Activated CD4-positive, alpha-beta T cell treated with anti-CD3 and anti-CD28 coated beads for 36 hours (primary cell): ENCODE results near the gene KRTAP10-10. TPM values are rescaled to one million over a fixed set of nuclear protein-coding genes. Genes with fewer than 3 reads are reported as not detected.
A peak's percentile ranks its signal among the peaks of the same experiment; 100 is the strongest.

ENCODE experiments used
- ATAC-seq: fragments of 200-7000 bp; cut with Tn5 transposase; one replicate; pipeline ENCODE4 v1.10.0; 2021; ENCODE audit warnings: mild to moderate bottlenecking, moderate library complexity
- CTCF ChIA-PET: fragments of 350-600 bp; sonication (Branson Sonifier 250); formaldehyde crosslinking; loops from one replicate; lab custom pipeline; 2021; ENCODE audit warnings: antibody characterized with exemption; lab: Charles Lee
- POLR2A ChIA-PET: fragments of 350-600 bp; sonication (Branson Sonifier 250); formaldehyde crosslinking; loops from one replicate; lab custom pipeline; 2021; ENCODE audit warnings: antibody characterized with exemption, inconsistent platforms; lab: Charles Lee
- DNase-seq: peaks from one replicate; pipeline ENCODE4 v3.0.0-alpha.2; 2020
- H3K27ac Mint-ChIP-seq: one replicate; pipeline ENCODE4 v1.8.0; 2021; ENCODE audit warnings: mixed read lengths
- H3K27me3 Mint-ChIP-seq: one replicate; pipeline ENCODE4 v1.8.0; 2021; ENCODE audit warnings: mixed read lengths
- H3K36me3 Mint-ChIP-seq: one replicate; pipeline ENCODE4 v1.8.0; 2021; ENCODE audit warnings: low read depth, mixed read lengths
- H3K4me1 Mint-ChIP-seq: one replicate; pipeline ENCODE4 v1.8.0; 2021; ENCODE audit warnings: mixed read lengths
- H3K4me3 Mint-ChIP-seq: one replicate; pipeline ENCODE4 v1.8.0; 2021; ENCODE audit warnings: mild to moderate bottlenecking, moderate library complexity, mixed read lengths
- H3K9me3 Mint-ChIP-seq: one replicate; pipeline ENCODE4 v1.8.0; 2021; ENCODE audit warnings: low read depth, mixed read lengths
- intact Hi-C, 2 experiments: fragments of 100-400 bp; cut with DNase I in 1 of 2; cut with micrococcal nuclease in 1 of 2; formaldehyde crosslinking; loops; one replicate each; pipeline versions ENCODE4 v1.14.2 to v1.15.1; 2022 to 2024; cut with DNase I, micrococcal nuclease
- total RNA-seq, 2 experiments: library from RNA; stranded (reverse); gene quantifications; one replicate each; pipeline ENCODE4 v1.2.3, GENCODE V29; 2021

Gene KRTAP10-10
- total RNA-seq, 2 experiments from 2014 or later, result not detected

DNA sequence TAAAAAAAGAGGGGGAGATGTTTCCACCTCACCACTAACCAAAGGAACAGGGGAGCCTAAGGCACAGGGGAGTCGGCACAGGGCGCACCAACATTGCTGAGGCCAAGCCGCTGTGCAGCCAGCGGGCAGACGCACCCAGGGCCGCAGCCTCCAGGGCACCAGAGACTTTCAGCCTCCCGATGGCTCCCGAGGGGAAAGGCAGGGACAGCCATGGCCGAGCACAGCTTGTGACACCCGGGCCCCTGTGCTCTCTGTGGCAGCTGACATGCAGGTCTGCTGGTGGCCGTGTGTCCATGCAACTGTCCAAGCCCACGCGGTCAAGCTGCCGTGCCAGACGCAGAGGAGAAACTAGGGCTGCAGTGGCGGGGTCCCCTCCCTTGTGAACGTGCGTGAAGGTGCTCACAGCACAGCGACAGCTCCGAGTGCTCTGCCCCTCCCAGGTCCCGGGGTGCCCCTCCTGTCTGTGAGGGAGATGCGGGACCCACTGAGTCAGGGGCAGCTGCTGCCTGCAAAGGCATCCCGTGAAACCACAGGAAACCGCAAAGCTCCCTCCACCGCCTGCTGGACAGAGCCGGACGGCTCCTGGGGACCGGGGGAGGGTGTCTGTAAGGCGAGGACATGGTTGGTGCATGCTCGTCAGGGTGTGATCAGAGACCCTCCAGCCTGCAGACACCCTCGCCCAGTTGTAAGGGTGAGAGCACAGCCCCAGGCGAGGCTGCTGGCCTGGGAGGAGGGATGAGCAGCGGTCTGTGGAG is 11.6 kb downstream of the KRTAP10-10 start:
- Mint-ChIP-seq H3K27ac (no peak overlapping the region), H3K4me1 (peaks cover 3% of the 10 kb centered on the region), H3K27me3 (no peaks in the 10 kb centered on the region), H3K4me3 (no peak overlapping the region), H3K36me3 (peaks cover 12% of the 10 kb centered on the region), H3K9me3 (peaks cover 14% of the 10 kb centered on the region)
- DNase-seq (no peak), ATAC-seq (no peak)
- intact Hi-C loops, result no loop called here
- POLR2A ChIA-PET, result no interaction called here
- CTCF ChIA-PET, result interaction anchor here (0.6 kb wide), 1 partner anchor 15 kb away, joined by 4 read pairs; no protein-coding TSS in a partner anchor

GRCh38 chr21:44649521-44650100 is 12.5 kb downstream of the KRTAP10-10 start:
- CTCF ChIA-PET, result interaction anchor here (0.6 kb wide), 1 partner anchor 15 kb away, joined by 4 read pairs; no protein-coding TSS in a partner anchor
- POLR2A ChIA-PET, result no interaction called here
- ATAC-seq, result no peak
- peaks cover 11% of the 10 kb centered on the region for H3K4me1 Mint-ChIP-seq
- peaks cover 7% of the 10 kb centered on the region for H3K36me3 Mint-ChIP-seq
- DNase-seq, result no peak
- H3K4me3 Mint-ChIP-seq, result no peak overlapping the region
- H3K9me3 Mint-ChIP-seq, result peaks cover 7% of the 10 kb centered on the region
- no peak overlapping the region for H3K27ac Mint-ChIP-seq
- intact Hi-C loops, result loop anchor here in 1 of 2 experiments (5.0 kb wide), 1 partner anchor 32 kb away; no protein-coding TSS in a partner anchor
- H3K27me3 Mint-ChIP-seq, result no peaks in the 10 kb centered on the region

DNA sequence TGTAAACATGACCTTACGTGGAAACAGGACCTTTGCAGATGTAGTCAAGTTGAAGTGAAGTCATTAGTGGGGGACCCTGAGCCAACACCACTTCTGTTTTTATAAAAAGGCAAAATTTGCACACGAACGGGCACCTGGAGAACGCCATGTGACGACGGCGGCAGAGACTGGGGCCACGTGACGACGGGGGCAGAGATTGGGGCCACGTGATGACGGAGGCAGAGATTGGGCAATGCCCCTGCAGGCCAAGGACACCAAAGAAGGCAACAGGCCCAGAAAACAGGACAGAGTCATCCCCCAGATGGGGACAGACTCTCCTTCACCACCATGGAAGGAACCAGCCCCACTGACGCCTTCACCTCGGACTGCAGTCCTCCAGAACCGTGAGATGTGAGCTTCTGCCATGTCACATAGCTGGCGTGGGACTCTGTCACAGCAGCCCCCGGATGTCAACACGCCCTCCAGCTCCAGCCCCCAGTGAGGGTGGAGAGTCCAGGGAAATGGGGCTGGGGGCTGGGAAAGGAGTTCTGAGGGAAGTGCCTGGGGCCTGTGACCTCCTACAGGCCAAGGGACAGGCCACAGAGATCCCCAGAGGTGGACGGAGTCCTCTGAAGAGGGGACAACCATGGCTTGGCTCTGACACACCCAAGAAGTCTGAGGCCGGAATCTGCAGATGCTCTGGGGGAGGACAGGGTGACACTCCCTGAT is 13.3 kb downstream of the KRTAP10-10 start:
- Mint-ChIP-seq H3K27ac (no peak overlapping the region), H3K4me3 (no peak overlapping the region), H3K27me3 (no peaks in the 10 kb centered on the region), H3K4me1 (peaks cover 16% of the 10 kb centered on the region), H3K9me3 (peaks cover 2% of the 10 kb centered on the region), H3K36me3 (peaks cover 2% of the 10 kb centered on the region)
- ChIA-PET CTCF (no interaction called here), POLR2A (no interaction called here)
- intact Hi-C loops, result loop anchor here in 1 of 2 experiments (5.0 kb wide), 1 partner anchor 33 kb away; no protein-coding TSS in a partner anchor
- DNase-seq (no peak), ATAC-seq (no peak)

DNA sequence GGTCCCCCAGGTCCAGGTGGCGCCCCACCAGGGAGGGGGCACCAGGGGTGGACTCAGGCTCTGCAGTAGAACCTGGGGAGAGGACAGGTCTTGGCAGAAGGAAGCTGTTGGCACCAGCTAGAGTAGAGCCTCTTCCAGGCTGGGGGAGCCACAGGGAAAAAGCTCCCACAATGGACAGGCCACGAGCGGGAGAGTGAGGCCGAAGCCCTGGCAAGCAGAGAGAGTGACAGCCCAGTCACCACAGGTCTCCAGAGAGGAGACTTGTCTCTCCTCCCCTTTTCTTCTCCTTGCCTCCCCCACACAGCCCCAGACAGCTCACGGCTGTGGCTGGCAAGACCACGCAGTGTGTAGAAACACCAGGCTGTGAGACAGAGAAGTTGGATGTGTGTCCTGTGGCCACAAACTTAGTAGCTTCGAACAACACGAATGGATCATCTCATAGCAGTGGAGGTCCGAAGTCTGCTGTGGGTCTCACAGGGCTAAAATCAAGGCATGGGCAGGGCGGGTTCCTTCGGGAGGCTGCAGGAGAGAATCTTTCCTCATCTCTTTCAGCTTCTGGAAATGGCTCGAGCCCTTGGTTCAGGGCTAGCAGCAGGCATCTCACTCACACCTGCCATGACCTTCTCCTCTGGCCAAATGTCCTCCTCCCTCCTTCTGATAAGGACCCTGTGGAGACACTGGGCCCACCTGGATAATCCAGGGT is 14.0 kb downstream of the KRTAP10-10 start:
- intact Hi-C loops, result loop anchor here in 1 of 2 experiments (5.0 kb wide), 1 partner anchor 34 kb away; no protein-coding TSS in a partner anchor
- Mint-ChIP-seq H3K4me1 (peaks cover 16% of the 10 kb centered on the region), H3K9me3 (peaks cover 6% of the 10 kb centered on the region), H3K27ac (no peak overlapping the region), H3K36me3 (peaks cover 2% of the 10 kb centered on the region), H3K4me3 (no peak overlapping the region), H3K27me3 (no peaks in the 10 kb centered on the region)
- ChIA-PET POLR2A (no interaction called here), CTCF (no interaction called here)
- ATAC-seq (no peak), DNase-seq (no peak)

GRCh38 chr21:44653123-44653522 is 16.0 kb downstream of the KRTAP10-10 start:
- Mint-ChIP-seq H3K4me1 (peaks cover 32% of the 10 kb centered on the region), H3K9me3 (peaks cover 23% of the 10 kb centered on the region), H3K36me3 (peaks cover 16% of the 10 kb centered on the region), H3K27me3 (no peaks in the 10 kb centered on the region), H3K4me3 (no peak overlapping the region), H3K27ac (no peak overlapping the region)
- ChIA-PET POLR2A (interaction anchor here (0.7 kb wide), 1 partner anchor 297 kb away, joined by 3 read pairs; no protein-coding TSS in a partner anchor), CTCF (interaction anchor here (0.9 kb wide), 1 partner anchor 140 kb away, joined by 4 read pairs; no protein-coding TSS in a partner anchor)
- intact Hi-C loops, result loop anchor here in 1 of 2 experiments (5.0 kb wide), 1 partner anchor 36 kb away; no protein-coding TSS in a partner anchor
- ATAC-seq (no peak), DNase-seq (no peak)

- no peak for ATAC-seq
- Mint-ChIP-seq H3K27me3 (no peaks in the 10 kb centered on the region), H3K4me3 (no peak overlapping the region), H3K27ac (peak overlapping the region; percentile 42), H3K4me1 (peaks cover 40% of the 10 kb centered on the region), H3K36me3 (peaks cover 17% of the 10 kb centered on the region), H3K9me3 (peaks cover 23% of the 10 kb centered on the region)
- intact Hi-C loops, result loop anchor here in 1 of 2 experiments (5.0 kb wide), 1 partner anchor 37 kb away; no protein-coding TSS in a partner anchor
- DNase-seq, result peak; percentile 35
- CTCF ChIA-PET, result interaction anchor here (0.7 to 0.9 kb wide), 3 partner anchors 20 to 274 kb away, joined by 3 to 4 read pairs (median 4); no protein-coding TSS in a partner anchor
- POLR2A ChIA-PET, result interaction anchor here (0.7 kb wide), 2 partner anchors 296 to 1413 kb away, joined by 3 read pairs; no protein-coding TSS in a partner anchor
Observed at GRCh38 chr21:44653656-44654575, 16.8 kb downstream of the KRTAP10-10 start.

DNA sequence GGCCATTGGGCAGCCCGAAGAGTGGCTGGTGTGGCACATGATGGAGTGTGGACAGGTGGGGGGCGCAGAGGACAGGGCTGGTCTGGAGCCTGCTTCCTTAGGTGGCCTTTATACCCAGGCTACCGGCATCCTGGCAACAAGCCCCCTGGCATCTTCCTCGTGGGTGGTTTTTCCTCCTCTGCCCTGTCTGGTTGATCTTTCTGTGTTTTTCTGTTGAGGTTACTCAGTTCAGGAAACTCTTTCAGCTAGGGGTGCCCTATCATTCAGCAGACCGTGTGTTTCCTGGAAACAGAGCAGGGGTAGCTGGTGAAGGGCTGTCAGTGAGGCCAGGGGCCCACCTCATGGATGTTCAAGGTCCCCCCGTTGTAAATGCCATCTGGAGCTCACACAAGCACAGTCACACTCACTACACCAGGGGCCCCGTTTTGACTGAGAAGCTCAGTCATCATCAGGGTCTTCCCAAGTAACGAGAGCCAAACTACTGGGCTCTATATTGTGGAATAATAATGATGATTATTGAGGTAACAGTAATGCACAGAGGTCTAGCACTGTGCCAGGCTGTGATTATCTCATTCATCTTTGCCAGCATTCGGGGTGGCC is 17.5 kb downstream of the KRTAP10-10 start, which contains the start of gene KRTAP12-4:
TSS of gene KRTAP12-4 (minus strand) at position 84 of the 600 bp plus-strand sequence. CDS start at position 39, 45 bp downstream.
- ChIA-PET CTCF (interaction anchor here (0.8 kb wide), 1 partner anchor 21 kb away, joined by 3 read pairs; no protein-coding TSS in a partner anchor), POLR2A (interaction anchor here (0.5 kb wide), 1 partner anchor 941 kb away, joined by 3 read pairs; no protein-coding TSS in a partner anchor)
- peak within 1 kb of the TSS; percentile 42 for H3K27ac Mint-ChIP-seq
- DNase-seq, result no peak
- ATAC-seq, result no peak
- H3K4me3 Mint-ChIP-seq, result no peak within 1 kb of the TSS
- peaks cover 17% of the 10 kb centered on the region for H3K36me3 Mint-ChIP-seq
- no peaks in the 10 kb centered on the region for H3K27me3 Mint-ChIP-seq
- H3K9me3 Mint-ChIP-seq, result peaks cover 23% of the 10 kb centered on the region
- peaks cover 46% of the 10 kb centered on the region for H3K4me1 Mint-ChIP-seq
- intact Hi-C loops, result loop anchor here in 1 of 2 experiments (5.0 kb wide), 1 partner anchor 37 kb away; no protein-coding TSS in a partner anchor

DNA sequence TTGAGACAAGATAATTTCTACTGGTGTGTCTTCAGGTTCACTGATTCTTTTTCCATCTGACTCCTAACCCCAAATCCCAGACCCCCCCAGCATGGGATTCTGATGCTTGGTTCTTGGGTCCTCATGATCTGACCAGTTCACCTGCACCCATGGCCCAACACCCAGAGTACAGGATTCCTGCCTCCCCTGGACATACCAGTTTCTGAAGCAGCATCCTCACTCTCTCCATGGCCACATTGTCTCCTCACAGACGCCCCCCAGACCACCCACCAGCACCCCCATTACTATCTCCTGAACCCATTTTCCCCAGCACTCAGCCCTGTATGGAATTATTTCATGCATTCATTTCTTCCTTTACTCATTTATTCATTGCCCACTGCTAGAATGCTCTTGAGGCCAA is 19.7 kb downstream of the KRTAP10-10 start:
- peaks cover 46% of the 10 kb centered on the region for H3K4me1 Mint-ChIP-seq
- intact Hi-C loops, result no loop called here

GRCh38 chr21:44657635-44658540 is 20.7 kb downstream of the KRTAP10-10 start, which contains the start of gene KRTAP12-3:
TSS of gene KRTAP12-3 (plus strand) at chr21:44657932. CDS start at chr21:44657980, 48 bp downstream.
- Mint-ChIP-seq H3K27me3 (no peaks in the 10 kb centered on the region), H3K36me3 (peaks cover 17% of the 10 kb centered on the region), H3K4me3 (peak within 1 kb of the TSS; percentile 51), H3K4me1 (peaks cover 46% of the 10 kb centered on the region), H3K27ac (peak within 1 kb of the TSS; percentile 88), H3K9me3 (peaks cover 32% of the 10 kb centered on the region)
- intact Hi-C loops, result no loop called here
- peak; percentile 43 for DNase-seq
- peak; percentile 72 for ATAC-seq
- ChIA-PET POLR2A (no interaction called here), CTCF (no interaction called here)

More for the DNA sequence above, 19.7 kb downstream of the KRTAP10-10 start:
- DNase-seq (no peak), ATAC-seq (no peak)
- ChIA-PET POLR2A (no interaction called here), CTCF (no interaction called here)
- Mint-ChIP-seq H3K27ac (peak overlapping the region; percentile 1), H3K36me3 (peaks cover 17% of the 10 kb centered on the region), H3K9me3 (peaks cover 28% of the 10 kb centered on the region), H3K4me3 (peak overlapping the region; percentile 51), H3K27me3 (no peaks in the 10 kb centered on the region)
